ENCODE measurements around the gene BMPR2.
"Not testable (repeated sequence)": the region's sequence is repeated elsewhere in the genome, so short reads cannot be mapped to it uniquely, and the experiment has no call there.

Gene BMPR2

DNA sequence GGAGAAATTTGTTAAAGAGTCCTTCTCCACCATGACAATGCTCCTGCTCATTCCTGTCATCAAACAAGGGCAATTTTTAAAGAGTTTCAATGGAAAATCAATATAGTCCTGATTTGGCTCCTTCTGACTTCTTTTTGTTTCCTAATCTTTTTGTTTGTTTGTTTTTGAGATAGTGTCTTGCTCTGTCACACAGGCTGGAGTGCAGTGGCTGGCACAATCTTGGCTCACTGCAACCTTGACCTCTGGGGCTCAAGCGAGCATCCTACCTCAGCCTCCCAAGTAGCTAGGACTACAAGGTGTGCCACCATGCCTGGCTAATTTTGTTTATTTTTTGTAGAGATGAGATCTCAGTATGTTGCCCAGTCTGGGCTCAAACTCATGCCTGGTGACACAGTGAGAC lies 58.3 kb downstream of the BMPR2 start:
- DNase-seq (ENCODE audit: low read depth): no peak
- TF ChIP-seq, protein P1, sequence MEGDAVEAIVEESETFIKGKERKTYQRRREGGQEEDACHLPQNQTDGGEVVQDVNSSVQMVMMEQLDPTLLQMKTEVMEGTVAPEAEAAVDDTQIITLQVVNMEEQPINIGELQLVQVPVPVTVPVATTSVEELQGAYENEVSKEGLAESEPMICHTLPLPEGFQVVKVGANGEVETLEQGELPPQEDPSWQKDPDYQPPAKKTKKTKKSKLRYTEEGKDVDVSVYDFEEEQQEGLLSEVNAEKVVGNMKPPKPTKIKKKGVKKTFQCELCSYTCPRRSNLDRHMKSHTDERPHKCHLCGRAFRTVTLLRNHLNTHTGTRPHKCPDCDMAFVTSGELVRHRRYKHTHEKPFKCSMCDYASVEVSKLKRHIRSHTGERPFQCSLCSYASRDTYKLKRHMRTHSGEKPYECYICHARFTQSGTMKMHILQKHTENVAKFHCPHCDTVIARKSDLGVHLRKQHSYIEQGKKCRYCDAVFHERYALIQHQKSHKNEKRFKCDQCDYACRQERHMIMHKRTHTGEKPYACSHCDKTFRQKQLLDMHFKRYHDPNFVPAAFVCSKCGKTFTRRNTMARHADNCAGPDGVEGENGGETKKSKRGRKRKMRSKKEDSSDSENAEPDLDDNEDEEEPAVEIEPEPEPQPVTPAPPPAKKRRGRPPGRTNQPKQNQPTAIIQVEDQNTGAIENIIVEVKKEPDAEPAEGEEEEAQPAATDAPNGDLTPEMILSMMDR (conservative IDR thresholded peaks at IDR 0.05; ENCODE audit: low read length): no peak
- H3K4me3 ChIP-seq (ENCODE audit: low read length): no peak overlapping the region

DNA sequence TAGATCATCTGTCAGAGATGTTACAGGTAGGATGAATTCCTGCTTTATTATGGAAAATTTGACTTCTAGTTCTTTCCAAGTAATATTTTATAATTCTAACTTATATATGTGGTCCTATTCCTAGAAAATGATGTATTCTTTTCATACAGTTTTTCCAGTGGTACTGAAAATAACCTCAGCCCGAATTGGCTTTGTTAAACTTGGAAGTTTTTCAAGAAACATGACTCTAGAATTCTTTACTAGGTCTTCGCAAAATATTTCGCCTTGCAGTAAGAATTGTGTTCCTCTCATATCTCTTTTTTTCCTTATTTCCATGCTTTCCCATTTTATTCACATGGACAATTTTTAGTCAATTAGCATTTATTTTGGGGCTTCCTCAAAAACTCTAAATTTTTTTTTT lies 60.5 kb downstream of the BMPR2 start:
- TF ChIP-seq, protein P1 (conservative IDR thresholded peaks at IDR 0.05; ENCODE audit: low read length): no peak
- H3K4me3 ChIP-seq (ENCODE audit: low read length): no peak overlapping the region
- no peak for DNase-seq (ENCODE audit: low read depth)

DNA sequence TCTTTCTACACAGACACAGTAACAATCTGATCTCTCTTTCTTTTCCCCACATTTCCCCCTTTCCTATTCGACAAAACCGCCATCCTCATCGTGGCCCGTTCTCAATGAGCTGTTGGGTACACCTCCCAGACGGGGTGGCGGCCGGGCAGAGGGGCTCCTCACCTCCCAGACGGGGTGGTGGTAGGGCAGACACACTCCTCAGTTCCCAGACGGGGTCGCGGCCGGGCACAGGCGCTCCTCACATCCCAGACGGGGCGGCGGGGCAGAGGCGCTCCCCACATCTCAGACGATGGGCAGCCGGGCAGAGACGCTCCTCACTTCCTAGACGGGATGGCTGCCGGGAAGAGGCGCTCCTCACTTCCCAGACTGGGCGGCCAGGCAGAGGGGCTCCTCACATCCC lies 64.0 kb downstream of the BMPR2 start:
- H3K4me3 ChIP-seq (ENCODE audit: low read length); DNase-seq (ENCODE audit: low read depth): not testable (repeated sequence)

DNA sequence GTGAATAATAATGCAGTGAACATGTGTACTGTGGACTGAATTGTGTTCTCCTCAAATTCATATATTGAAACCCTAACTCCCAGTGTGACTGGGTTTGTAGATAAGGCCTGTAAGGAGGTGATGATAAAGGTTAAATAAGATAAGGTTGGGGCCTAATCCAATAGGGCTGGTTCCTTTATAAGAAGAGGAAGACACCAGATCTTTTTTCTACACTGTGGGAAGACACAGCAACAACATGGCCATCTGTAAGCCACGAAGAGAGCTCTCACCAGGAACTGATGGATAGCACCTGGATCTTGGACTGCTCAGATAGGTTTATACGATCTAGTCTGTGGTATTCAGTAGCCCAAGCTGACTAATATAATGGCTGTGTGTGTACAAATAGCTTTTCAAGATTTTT lies 66.8 kb downstream of the BMPR2 start:
- TF ChIP-seq, protein P1 (conservative IDR thresholded peaks at IDR 0.05; ENCODE audit: low read length): no peak
- no peak overlapping the region for H3K4me3 ChIP-seq (ENCODE audit: low read length)
- no peak for DNase-seq (ENCODE audit: low read depth)

DNA sequence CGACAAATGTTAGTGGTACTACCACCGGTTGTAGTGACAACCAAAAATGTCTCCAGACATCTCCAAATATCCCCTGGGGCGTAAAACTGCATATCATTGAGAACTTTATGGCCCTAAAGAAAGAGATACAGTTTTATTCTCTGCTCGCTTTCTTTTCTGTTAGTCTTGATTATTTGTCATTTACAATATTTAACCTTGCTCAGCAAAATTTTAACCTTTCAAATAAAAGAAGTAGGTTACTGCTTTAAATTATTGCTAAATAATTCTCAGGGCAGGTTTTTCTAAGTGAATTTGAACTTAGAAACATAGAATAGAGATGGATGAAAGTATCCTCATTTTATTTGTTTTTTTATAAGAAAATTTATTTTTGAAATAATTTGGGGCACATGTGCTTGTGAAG lies 67.9 kb downstream of the BMPR2 start:
- DNase-seq (ENCODE audit: low read depth): no peak
- TF ChIP-seq, protein P1 (conservative IDR thresholded peaks at IDR 0.05; ENCODE audit: low read length): no peak
- no peak overlapping the region for H3K4me3 ChIP-seq (ENCODE audit: low read length)

DNA sequence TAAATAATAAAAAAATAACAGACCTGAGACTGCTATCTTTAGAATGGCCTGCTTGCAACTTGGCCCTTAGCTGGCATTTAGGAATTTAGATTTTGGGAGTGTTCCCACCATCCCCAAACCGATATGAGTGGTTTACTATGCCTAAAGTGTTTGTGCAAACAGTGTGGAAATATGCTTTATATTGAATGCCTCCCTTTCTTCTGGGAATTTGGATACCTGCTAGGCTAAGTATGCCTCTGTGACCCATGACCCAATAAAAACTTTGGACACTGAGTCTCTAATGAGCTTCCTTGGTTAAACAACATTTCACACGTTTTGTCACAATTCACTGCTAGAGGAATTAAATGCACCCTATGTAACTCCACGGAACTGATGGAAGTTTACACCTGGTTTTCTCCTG lies 73.2 kb downstream of the BMPR2 start:
- TF ChIP-seq, protein P1 (conservative IDR thresholded peaks at IDR 0.05; ENCODE audit: low read length): no peak
- H3K4me3 ChIP-seq (ENCODE audit: low read length): no peak overlapping the region
- DNase-seq (ENCODE audit: low read depth): no peak

DNA sequence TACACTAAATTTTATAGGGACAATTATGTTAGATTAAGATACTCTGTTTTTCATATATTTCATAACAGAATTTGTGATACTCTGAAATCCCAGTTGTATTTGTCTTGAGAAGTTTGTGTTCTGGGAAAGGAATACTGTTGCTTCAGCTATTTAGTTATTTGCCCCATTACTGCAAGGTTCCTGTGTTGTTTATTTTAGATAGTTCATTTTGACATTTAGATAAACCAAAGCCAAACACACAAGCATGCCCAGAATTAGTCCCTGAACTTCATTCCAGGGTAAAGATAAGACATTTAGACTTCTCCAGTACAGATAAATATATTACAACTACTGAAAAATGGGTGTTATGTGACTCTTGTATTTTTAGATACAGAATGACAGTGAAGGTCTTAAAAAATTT lies 74.7 kb downstream of the BMPR2 start:
- no peak for DNase-seq (ENCODE audit: low read depth)
- H3K4me3 ChIP-seq (ENCODE audit: low read length): no peak overlapping the region
- TF ChIP-seq, protein P1 (conservative IDR thresholded peaks at IDR 0.05; ENCODE audit: low read length): no peak

DNA sequence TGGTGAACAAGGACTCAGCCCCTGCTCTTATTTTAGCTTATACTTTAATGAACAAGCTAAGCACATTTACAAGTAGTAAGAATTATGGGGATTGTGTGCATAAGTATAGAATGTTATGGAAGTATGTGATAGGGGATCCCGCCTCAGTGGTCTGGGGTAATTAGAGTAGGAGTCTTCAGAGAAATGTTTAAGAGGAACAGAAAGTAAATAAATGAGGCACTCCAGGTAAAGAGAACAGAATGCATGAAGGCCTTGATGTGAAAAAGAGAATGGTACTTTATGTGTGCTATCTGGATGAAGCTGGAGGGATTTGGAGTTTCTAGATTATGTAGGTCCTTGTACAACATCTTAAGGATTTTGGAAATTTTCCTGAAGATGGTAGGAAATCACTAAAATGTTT lies 76.6 kb downstream of the BMPR2 start:
- TF ChIP-seq, protein P1 (conservative IDR thresholded peaks at IDR 0.05; ENCODE audit: low read length): no peak
- DNase-seq (ENCODE audit: low read depth): no peak
- no peak overlapping the region for H3K4me3 ChIP-seq (ENCODE audit: low read length)

Measured in AG10803 (cell line).